HCT116 (cell line): ENCODE measurements around the gene MEP1A. TPM values are rescaled to one million over a fixed set of nuclear protein-coding genes. Genes with fewer than 3 reads are reported as not detected.

Experiments
- ATAC-seq: fragments of 200-7000 bp; cut with Tn5 transposase; 2 replicates; pipeline ENCODE4 v1.9.1; 2020; ENCODE audit warnings: mild to moderate bottlenecking, moderate library complexity
- BruUV-seq: library from RNA; stranded (reverse); fragments of 400-500 nt; replicated peaks from 2 replicates; lab custom pipeline; 2021; lab: Mats Ljungman, UMichigan
- CTCF ChIA-PET: fragments of 300-600 bp; sonication (Branson Sonifier 250); formaldehyde crosslinking; loops from one replicate; lab custom pipeline; 2021; ENCODE audit warnings: antibody characterized with exemption; lab: Charles Lee
- POLR2A ChIA-PET: fragments of 300-600, 350-600 bp; sonication (Branson Sonifier 250); formaldehyde crosslinking; loops from one replicate; lab custom pipeline; 2021; ENCODE audit warnings: antibody characterized with exemption; lab: Charles Lee
- RAD21 ChIA-PET, 2 experiments: fragments of 300-600 bp; sonication (Branson Sonifier 250); formaldehyde crosslinking; loops; one replicate each; lab custom pipeline; 2023; ENCODE audit warnings: low total read pairs in 2 of 2; ENCODE audit not compliant: uncharacterized antibody in 2 of 2, unreplicated experiment in 2 of 2, low non-redundant PET in 1 of 2; lab: Charles Lee
- DNase-seq: peaks from one replicate; pipeline ENCODE4 v3.0.0-alpha.2; 2010; ENCODE audit warnings: low read depth, low spot score
- H2AFZ ChIP-seq: fragments of 200-600 bp; shearing (Covaris generic), sonication (generic); 2 replicates; pipeline ENCODE4 v1.6.1; 2017; ENCODE audit warnings: low read depth, mixed run types, mixed read lengths, antibody characterized with exemption, low read length; ENCODE audit not compliant: poor library complexity, severe bottlenecking
- H3K27ac ChIP-seq: 2 replicates; pipeline ENCODE4 v1.5.1; 2012; ENCODE audit warnings: low read depth, low read length
- H3K27me3 ChIP-seq: fragments of 200-600 bp; sonication (generic); 2 replicates; pipeline ENCODE4 v1.6.1; 2016; ENCODE audit warnings: mixed run types, low read length, mixed read lengths; ENCODE audit not compliant: insufficient read depth
- H3K36me3 ChIP-seq, 2 experiments: fragments of 200-500 bp in 1 of 2; fragments of 200-600 bp in 1 of 2; sonication (Bioruptor generic) in 1 of 2; sonication (generic) in 1 of 2; 2 replicates each; pipeline versions ENCODE4 v1.5.1 to v1.6.1; 2014 to 2016; ENCODE audit warnings: low read length in 2 of 2, inconsistent platforms in 1 of 2, mixed read lengths in 1 of 2, mixed run types in 1 of 2; ENCODE audit not compliant: insufficient read depth in 2 of 2, control insufficient read depth in 1 of 2
- H3K4me1 ChIP-seq, 2 experiments: fragments of 200-600 bp in 1 of 2; sonication (generic) in 1 of 2; 2 replicates each; pipeline versions ENCODE4 v1.5.1 to v1.6.1; 2012 to 2017; ENCODE audit warnings: low read length in 2 of 2, inconsistent platforms in 1 of 2, mild to moderate bottlenecking in 1 of 2, mixed read lengths in 1 of 2, mixed run types in 1 of 2, moderate library complexity in 1 of 2; ENCODE audit not compliant: insufficient read depth in 2 of 2, control insufficient read depth in 1 of 2
- H3K4me2 ChIP-seq: fragments of 200-600 bp; sonication (generic); 2 replicates; pipeline ENCODE4 v1.6.1; 2017; ENCODE audit warnings: mixed run types, low read length, mixed read lengths
- H3K4me3 ChIP-seq, 2 experiments: fragments of 200-600 bp in 1 of 2; sonication (generic) in 1 of 2; replicated peaks in 1 of 2; 2 replicates each; pipeline ENCODE4 v1.5.1; 2011 to 2016; ENCODE audit warnings: low read length in 2 of 2, control low read depth in 1 of 2, low read depth in 1 of 2, mild to moderate bottlenecking in 1 of 2, mixed read lengths in 1 of 2, mixed run types in 1 of 2
- H3K79me2 ChIP-seq: fragments of 200-600 bp; sonication (generic); 2 replicates; pipeline ENCODE4 v1.6.1; 2017; ENCODE audit warnings: mild to moderate bottlenecking, mixed run types, low read length, moderate library complexity, mixed read lengths; ENCODE audit not compliant: insufficient read depth
- H3K9ac ChIP-seq: fragments of 200-600 bp; sonication (generic); 2 replicates; pipeline ENCODE4 v1.6.1; 2016; ENCODE audit warnings: low read length, mixed read lengths
- H3K9me2 ChIP-seq: fragments of 200-600 bp; sonication (generic), shearing (Covaris generic); 2 replicates; pipeline ENCODE4 v1.6.1; 2017; ENCODE audit warnings: mixed run types, mild to moderate bottlenecking, moderate library complexity; ENCODE audit not compliant: insufficient read depth
- H3K9me3 ChIP-seq, 2 experiments: fragments of 200-500 bp in 1 of 2; fragments of 200-600 bp in 1 of 2; sonication (Bioruptor generic) in 1 of 2; sonication (generic) in 1 of 2; 2 replicates each; pipeline ENCODE4 v1.6.1; 2014 to 2017; ENCODE audit warnings: low read length in 2 of 2, mixed read lengths in 2 of 2, inconsistent platforms in 1 of 2, low read depth in 1 of 2, mild to moderate bottlenecking in 1 of 2, mixed run types in 1 of 2, moderate library complexity in 1 of 2; ENCODE audit not compliant: control insufficient read depth in 1 of 2, insufficient read depth in 1 of 2
- H4K20me1 ChIP-seq: fragments of 200-600 bp; sonication (generic), shearing (Covaris generic); 2 replicates; pipeline ENCODE4 v1.6.1; 2017; ENCODE audit warnings: mixed run types, mild to moderate bottlenecking, moderate library complexity; ENCODE audit not compliant: insufficient read depth
- CBX3 ChIP-seq: IDR thresholded peaks from 2 replicates; pipeline ENCODE4 v1.6.1; 2012; ENCODE audit warnings: low read depth
- EGR1 ChIP-seq: IDR thresholded peaks from 2 replicates; pipeline ENCODE4 v1.6.1; 2012; ENCODE audit warnings: low read depth
- ELF1 ChIP-seq: IDR thresholded peaks from 2 replicates; pipeline ENCODE4 v1.6.1; 2012; ENCODE audit warnings: low read depth, borderline replicate concordance
- EZH2phosphoT487 ChIP-seq: fragments of 200-600 bp; IDR thresholded peaks from 2 replicates; pipeline ENCODE4 v1.6.1; 2018; ENCODE audit warnings: antibody characterized with exemption, borderline replicate concordance
- FOSL1 ChIP-seq: IDR thresholded peaks from 2 replicates; pipeline ENCODE4 v1.6.1; 2012; ENCODE audit warnings: low read depth
- POLR2A ChIP-seq: IDR thresholded peaks from 2 replicates; pipeline ENCODE4 v1.7.0; 2011; ENCODE audit warnings: borderline replicate concordance; ENCODE audit not compliant: insufficient read depth, insufficient read length; ENCODE audit errors: extremely low read depth
- POLR2AphosphoS5 ChIP-seq: IDR thresholded peaks from 2 replicates; pipeline ENCODE4 v1.6.1; 2011; ENCODE audit warnings: mild to moderate bottlenecking, low read depth, low read length, moderate library complexity
- RAD21 ChIP-seq: IDR thresholded peaks from 2 replicates; pipeline ENCODE4 v1.6.1; 2012; ENCODE audit warnings: low read depth, mild to moderate bottlenecking
- REST ChIP-seq: IDR thresholded peaks from 2 replicates; pipeline ENCODE4 v1.6.1; 2012; ENCODE audit warnings: low read depth
- SRF ChIP-seq: IDR thresholded peaks from 2 replicates; pipeline ENCODE4 v1.6.1; 2012; ENCODE audit warnings: low read depth
- TCF7L2 ChIP-seq: IDR thresholded peaks from 2 replicates; pipeline ENCODE4 v1.7.0; 2011; ENCODE audit warnings: borderline replicate concordance, inconsistent platforms; ENCODE audit not compliant: insufficient read depth, insufficient read length; ENCODE audit errors: extremely low read depth
- YY1 ChIP-seq: IDR thresholded peaks from 2 replicates; pipeline ENCODE4 v1.6.1; 2011; ENCODE audit warnings: low read length, low read depth, moderate library complexity, mild to moderate bottlenecking; ENCODE audit not compliant: insufficient replicate concordance; ENCODE audit errors: extremely low read depth
- ZBTB33 ChIP-seq: IDR thresholded peaks from 2 replicates; pipeline ENCODE4 v1.6.1; 2011; ENCODE audit warnings: mild to moderate bottlenecking, low read length, moderate library complexity; ENCODE audit not compliant: insufficient replicate concordance; ENCODE audit errors: extremely low read depth
- ZFX ChIP-seq: fragments of 450-650 bp; IDR thresholded peaks from 2 replicates; pipeline ENCODE4 v1.6.1; 2017
- ZNF274 ChIP-seq: fragments of 200-500 bp; sonication (Bioruptor generic); IDR thresholded peaks from 2 replicates; pipeline ENCODE4 v1.6.1; 2014; ENCODE audit warnings: mild to moderate bottlenecking, low read depth, low read length, inconsistent platforms
- intact Hi-C: fragments of 100-400 bp; cut with micrococcal nuclease; formaldehyde crosslinking; loops from 2 replicates; pipeline ENCODE4 v1.10.0; 2022
- total RNA-seq: library from RNA; stranded (reverse); gene quantifications from one replicate; pipeline ENCODE4 v1.2.1, GENCODE V29; 2021; ENCODE audit not compliant: unreplicated experiment

The MEP1A gene
- total RNA-seq, 1 experiment from 2014 or later = not detected

GRCh38 chr6:46816626-46817025, 23.4 kb downstream of the MEP1A start (continued):
- TF ChIP-seq ZBTB33 (no peak), POLR2A (no peak), POLR2AphosphoS5 (no peak), CBX3 (no peak), ELF1 (no peak)
- TF ChIP-seq, all 23 proteins: peak for 0

GRCh38 chr6:46819561-46819960, 26.4 kb downstream of the MEP1A start:
- RAD21 ChIA-PET = no interaction called here
- no peak overlapping the region for H2AFZ ChIP-seq
- no peaks in the 10 kb centered on the region for H3K9me3 ChIP-seq
- intact Hi-C loops = no loop called here
- no peaks in the 10 kb centered on the region for H3K9me2 ChIP-seq
- H3K27ac ChIP-seq = no peak overlapping the region
- H4K20me1 ChIP-seq = no peaks in the 10 kb centered on the region
- no peak for TF ChIP-seq POLR2AphosphoS5
- no peak for TF ChIP-seq ZFX
- no peak for TF ChIP-seq TCF7L2
- TF ChIP-seq CBX3 = no peak
- TF ChIP-seq ELF1 = no peak
- TF ChIP-seq REST = no peak
- TF ChIP-seq SRF = no peak
- TF ChIP-seq RAD21 = no peak
- TF ChIP-seq EGR1 = no peak
- TF ChIP-seq EZH2phosphoT487 = no peak
- no peak for TF ChIP-seq FOSL1
- no peak for TF ChIP-seq ZNF274
- no peak for TF ChIP-seq YY1
- POLR2A ChIA-PET = no interaction called here
- no TSS peak for BruUV-seq
- H3K4me3 ChIP-seq = no peak overlapping the region
- CTCF ChIA-PET = no interaction called here
- H3K4me2 ChIP-seq = no peak overlapping the region
- no peak for ATAC-seq
- H3K79me2 ChIP-seq = no peaks in the 10 kb centered on the region
- DNase-seq = no peak
- no peaks in the 10 kb centered on the region for H3K36me3 ChIP-seq
- H3K4me1 ChIP-seq = peaks cover 3 to 23% of the 10 kb centered on the region in 2 experiments; a peak in 2 of 4 replicates
- no peaks in the 10 kb centered on the region for H3K27me3 ChIP-seq
- no peak overlapping the region for H3K9ac ChIP-seq
